HUDEP-2 (cell line): ENCODE data around the gene RENBP.

Experiments used
- DNase-seq, 76 experiments: peaks; one replicate each; lab custom pipeline; 2025; ENCODE audit not compliant: unreplicated experiment in 76 of 76; lab: John Stamatoyannopoulos, UW

The RENBP gene

DNA sequence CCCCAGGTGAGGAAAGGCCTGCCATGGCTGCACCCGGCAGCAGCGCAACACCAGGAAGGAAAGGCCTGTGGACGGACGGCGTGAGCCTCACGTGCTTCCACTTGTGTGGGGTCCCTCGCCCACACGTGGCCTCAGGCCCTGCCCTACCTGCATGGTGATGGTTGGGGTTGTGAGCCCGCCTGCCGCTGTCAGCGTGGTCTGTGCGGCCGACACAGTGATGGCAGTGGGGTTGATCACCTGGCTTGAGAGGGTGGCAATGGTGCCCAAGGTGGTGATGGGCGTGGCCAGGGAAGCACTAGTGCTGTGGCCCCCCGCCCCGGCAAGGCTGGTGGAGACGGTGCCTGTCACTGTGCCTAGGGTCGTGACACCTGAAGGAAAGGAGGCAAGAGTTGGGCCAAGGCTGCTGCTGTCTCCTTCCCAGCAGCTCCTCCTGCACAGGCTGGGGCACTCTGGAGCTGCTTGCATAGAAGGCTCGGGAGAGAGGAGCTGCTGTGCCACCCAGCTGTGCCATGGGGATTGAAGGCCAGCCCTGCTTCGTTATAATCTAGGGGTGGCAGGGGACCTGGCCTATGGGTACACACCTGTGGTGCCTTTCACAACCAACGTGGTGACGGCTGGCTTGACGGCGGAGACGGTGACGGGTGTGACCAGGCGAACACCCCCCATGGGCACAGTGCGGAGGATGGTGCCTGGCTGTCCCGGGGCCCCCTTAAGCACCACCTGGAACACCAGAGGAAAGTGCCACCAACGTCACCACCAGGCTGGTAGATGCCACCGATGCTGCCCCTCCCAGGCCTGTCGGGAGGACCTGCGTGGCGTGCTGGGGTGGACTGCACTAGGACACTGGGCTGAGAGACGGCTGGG, 11.8 kb upstream of the RENBP start:
- DNase-seq: no peak

GRCh38 chrX:153955228-153955732, 10.8 kb upstream of the RENBP start:
- no peak for DNase-seq

- DNase-seq: no peak
Measured at GRCh38 chrX:153954558-153955227, 10.2 kb upstream of the RENBP start.

DNA sequence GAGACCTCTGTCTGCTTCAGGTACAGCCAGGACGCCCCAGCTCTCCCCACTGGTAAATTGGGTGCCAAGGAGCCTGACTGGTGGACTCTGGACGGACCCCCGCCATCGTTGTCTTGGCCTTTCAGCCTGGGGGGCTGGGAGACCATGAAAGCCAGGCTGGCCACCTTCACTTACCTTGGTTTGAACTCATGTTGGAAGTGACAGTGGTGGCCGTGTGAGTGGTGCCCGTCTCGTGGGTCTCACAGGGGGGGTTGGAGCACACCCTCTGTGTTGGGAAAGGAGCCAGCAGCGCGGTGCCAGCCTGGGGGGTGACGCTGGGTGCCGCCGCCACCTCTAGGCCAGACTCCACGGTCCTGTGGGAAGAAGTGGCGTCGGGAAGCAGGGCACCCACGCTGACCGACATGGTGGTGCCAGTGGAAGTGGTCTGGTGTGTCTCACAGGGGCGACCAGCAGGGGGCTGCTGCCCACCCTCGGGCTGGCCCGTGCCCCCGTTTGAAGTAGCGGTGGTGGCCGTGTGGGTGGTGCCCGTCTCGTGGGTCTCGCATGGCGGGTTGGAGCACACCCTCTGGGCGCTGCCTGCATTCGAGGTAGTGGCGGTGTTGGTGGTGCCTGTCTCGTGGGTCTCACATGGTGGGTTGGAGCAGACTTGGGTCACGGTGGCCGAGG, 9.6 kb upstream of the RENBP start:
- DNase-seq: no peak

GRCh38 chrX:153953342-153953830, 8.9 kb upstream of the RENBP start:
- peak in 42 of 76 experiments; percentile 0 to 67 (median 28) for DNase-seq

- no peak for DNase-seq
Measured at GRCh38 chrX:153952373-153953026, 8.1 kb upstream of the RENBP start.

GRCh38 chrX:153951683-153952372, 7.4 kb upstream of the RENBP start:
- no peak for DNase-seq

DNA sequence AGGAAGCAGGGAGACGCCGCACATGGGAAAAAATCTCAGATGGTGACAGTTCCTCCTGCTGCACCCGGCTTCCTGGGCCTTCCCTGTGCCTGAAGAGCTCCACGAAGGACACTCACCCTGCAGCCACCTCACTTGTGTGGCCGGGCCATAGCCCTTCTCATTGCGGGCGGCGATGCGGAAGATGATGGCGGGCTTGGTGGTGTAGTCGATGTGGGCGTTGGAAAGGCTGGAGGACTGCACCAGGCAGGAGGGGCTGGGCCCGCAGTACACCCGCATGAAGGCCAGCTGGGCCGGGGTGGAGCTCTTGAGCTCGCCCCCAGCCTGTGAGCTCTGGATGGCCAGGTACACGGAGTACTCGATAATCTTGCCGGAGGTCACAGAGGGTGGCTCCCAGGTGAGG, 5.7 kb upstream of the RENBP start:
- no peak for DNase-seq

- DNase-seq: no peak
Measured at GRCh38 chrX:153948847-153949805, 4.7 kb upstream of the RENBP start.

DNA sequence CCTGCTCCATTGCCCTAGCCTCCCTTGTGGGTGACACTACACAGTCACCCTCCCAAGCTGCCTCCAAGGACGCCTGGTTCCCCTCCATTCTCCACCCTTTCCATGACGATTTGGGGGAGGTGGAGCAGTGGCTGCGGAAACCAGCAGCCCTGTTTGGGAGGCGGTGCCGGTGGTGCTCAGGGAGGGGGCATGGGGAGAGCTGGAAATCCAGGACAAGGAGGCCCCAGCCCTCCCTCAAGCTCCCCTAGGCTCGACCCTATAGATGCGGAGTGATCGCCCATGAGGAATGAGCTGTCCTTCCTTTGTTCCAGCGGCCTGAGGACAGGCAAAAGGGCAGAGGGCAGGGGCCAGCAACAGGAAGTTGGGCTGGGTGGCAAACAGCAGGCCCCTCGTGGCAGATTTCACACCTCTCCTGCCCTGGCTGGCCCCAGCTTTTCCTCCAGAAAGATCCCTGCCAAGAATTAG, 3.6 kb upstream of the RENBP start:
- no peak for DNase-seq

DNA sequence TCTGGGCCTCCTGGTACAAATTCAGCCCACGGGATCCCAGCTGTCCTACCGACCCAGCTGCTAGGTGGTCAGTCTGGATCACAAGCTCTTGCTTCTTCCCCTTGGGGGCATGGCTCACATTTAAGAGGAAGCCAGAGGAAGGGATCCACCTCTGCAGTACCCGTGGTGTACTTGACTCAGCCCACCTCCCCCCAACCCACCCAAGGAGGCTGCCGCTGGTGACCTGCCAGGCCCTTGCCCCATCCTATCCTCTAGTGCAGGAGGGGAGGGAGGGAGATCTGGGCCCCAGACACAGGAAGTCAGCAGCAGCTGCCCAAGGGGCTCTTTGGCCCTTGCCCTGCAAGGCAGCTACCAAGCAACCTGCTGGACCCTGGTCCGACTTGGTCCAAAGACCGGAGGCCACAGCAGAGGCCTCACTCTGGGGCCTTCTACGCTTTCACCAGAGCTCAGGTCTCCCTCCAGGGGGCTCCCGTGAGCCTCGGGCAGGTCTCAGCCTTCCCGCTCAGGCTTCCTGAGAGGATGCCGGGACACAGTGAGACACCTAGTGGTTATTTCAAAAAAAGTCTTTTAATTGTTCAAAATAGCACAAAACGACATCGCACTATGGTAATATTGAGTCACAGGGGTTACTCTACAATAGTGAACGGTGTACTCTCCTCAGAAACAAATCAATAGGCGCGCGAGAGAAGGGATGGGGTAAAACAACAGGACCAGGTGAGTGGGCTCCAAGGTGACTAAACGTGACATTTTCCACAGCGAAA, 2.7 kb upstream of the RENBP start:
- peak in 70 of 76 experiments; percentile 4 to 80 (median 58) for DNase-seq

DNA sequence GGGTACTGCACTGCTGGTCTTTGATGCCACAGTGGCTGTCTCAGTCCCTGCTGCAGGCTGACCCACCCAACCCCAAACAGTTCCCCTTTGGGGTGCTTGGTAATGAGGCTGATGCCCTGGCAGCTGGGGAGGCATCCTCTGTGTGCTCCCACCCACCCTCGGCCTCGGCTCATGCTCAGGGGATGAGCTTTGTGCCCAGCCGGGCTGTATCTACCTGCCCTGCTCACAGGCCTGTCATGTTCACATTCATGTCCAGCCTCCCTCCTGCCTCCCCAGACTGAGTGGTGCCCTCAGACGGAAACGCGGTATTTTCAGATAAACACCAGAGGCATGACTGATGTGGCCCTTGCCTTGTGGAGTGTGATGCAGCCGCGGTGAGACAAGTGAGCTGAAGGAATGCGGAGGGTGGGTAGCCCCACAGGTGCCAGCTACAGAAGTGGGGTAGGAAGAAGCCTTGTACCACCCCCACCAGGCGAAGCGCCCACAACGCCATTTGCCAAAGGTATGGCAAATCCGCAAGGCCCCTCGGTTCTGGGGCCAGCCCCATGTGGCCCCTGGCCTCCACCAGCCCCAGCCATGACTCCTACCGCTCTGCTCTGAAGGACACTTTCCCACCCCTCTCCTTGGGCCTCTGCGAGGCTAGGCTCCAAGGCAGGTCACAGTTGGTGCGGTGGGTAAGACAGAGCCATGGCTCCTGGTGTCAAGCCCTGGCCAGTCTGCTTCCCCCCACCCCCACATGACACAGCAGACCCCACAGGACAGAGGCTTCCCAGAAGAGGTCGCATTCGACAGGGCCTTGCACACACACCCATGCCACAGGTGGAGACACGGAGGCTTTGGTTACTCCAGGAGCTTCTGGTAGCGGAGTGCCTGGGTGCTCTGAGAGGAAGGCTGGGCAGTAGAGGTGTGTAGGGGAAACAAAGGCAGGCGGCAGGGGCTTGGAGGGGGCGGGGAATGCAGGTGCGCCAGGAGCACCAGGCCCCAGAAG, 1.8 kb upstream of the RENBP start:
- DNase-seq: no peak

GRCh38 chrX:153944800-153945150, 332 bp upstream of the RENBP start:
- DNase-seq: no peak

DNA sequence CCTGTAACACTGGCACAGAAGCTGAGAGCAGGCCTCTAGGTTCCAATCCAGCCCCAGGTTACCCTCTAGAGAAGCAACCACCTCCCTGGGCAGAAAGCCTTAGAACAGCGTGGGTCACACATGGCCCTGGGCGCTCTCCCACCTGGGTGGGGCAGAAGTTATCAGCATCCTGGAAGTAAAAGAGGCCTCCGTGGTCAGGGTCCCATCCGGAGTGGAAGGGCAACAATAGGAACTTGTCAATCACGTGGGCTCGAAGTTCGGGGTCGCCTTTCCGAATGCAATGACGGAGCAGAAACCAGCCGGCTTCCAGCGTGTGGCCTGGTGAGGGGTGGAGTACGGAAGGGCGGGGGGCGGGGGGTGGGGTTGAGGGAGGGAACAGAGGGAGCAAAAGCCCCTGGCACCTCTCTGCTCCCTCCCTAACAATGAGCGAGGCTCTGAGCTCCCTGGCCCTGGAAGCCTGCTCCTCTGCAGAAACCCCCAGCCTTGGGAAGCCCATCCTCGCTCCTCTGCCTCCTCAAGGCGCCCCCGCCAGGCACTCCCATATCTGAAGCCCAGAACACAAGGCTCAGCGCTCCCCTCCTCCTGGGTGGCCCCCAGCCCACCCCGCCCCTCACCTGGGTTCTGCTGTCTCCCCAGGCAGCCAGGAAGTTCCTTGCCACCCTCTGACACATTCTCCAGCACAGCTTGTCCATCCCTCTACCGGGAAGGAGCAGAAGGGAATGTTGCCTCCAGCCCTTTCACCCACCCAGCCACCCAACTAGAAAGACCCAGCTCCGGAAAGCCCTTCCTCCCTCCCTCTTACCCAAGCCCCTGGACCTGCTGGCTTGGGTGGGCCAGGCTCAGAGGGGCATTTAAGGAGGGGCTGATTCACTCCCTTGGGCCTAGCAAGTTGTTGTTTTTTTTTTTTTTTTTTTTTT, 2.8 kb downstream of the RENBP start:
- peak in 1 of 76 experiments; percentile 0 for DNase-seq

DNA sequence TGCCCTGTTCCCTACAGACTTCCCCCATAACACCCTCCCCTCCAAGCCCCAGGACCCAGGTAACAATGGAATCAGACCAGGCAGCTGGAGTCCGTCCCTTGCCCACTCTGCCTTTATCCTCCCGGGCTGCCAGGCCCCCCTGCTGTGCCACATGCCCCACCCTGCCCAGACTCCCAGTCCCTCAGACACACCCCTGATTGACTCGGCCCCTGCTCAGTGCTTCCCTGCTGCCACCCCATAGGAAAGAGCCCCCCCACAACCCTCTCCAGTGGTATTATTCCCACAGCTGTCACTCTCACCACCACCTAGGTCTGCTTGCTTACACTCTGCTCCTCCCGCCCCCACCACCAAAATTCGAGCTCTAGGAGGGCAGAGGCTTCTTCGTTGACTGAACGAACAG, 4.9 kb downstream of the RENBP start:
- no peak for DNase-seq

GRCh38 chrX:153938226-153938786, 6.1 kb downstream of the RENBP start:
- DNase-seq: no peak
